Measurements from ENCODE around the gene SPCS1.

- TF ChIP-seq RAD21 (IDR thresholded peaks at IDR 0.05; ENCODE audit: low read depth) (no peak), EP300 (IDR thresholded peaks at IDR 0.05; ENCODE audit: borderline replicate concordance) (no peak), USF1 (IDR thresholded peaks at IDR 0.05) (no peak), CEBPB (IDR thresholded peaks at IDR 0.05) (no peak), YY1 (IDR thresholded peaks at IDR 0.05; ENCODE audit: low read depth) (no peak), REST (IDR thresholded peaks at IDR 0.05; ENCODE audit: low read depth) (no peak), TAF1 (IDR thresholded peaks at IDR 0.05; ENCODE audit: low read depth) (no peak), MAX (IDR thresholded peaks at IDR 0.05) (no peak), EGR1 (IDR thresholded peaks at IDR 0.05) (no peak), ZBTB7A (IDR thresholded peaks at IDR 0.05; ENCODE audit: low read depth) (no peak), TCF12 (IDR thresholded peaks at IDR 0.05; ENCODE audit: low read depth) (no peak), FOXM1 (IDR thresholded peaks at IDR 0.05; ENCODE audit: borderline replicate concordance, low read depth) (no peak), NFIC (IDR thresholded peaks at IDR 0.05) (no peak)
Measured at GRCh38 chr3:52689151-52689550, 16.8 kb upstream of the SPCS1 start.

Data from Ishikawa (cell line).